Adrenal gland (tissue), 5 donors: ENCODE data around the gene GLCE.

Experiments used
- POLR2A ChIP-seq, 2 donors: fragments of 450-650 bp; IDR thresholded peaks; one replicate each; pipeline ENCODE4 v1.6.1; 2017; ENCODE audit warnings: antibody characterized with exemption in 2 of 2, mild to moderate bottlenecking in 2 of 2, moderate library complexity in 1 of 2
- TF ChIP-seq, protein P1 (sequence below), 6 experiments: fragments of 450-650 bp in 4 of 6; fragments of 200-600 bp in 2 of 6; sonication (generic) in 1 of 6; IDR thresholded peaks; 1 replicate in 5 of 6; 2 replicates in 1 of 6; pipeline versions ENCODE4 v1.5.1 to v1.8.0; 2016 to 2021; ENCODE audit warnings: antibody characterized with exemption in 6 of 6, mild to moderate bottlenecking in 2 of 6, moderate library complexity in 1 of 6
- donor health status: DM: no; HTN: no; CAD: no.

DNA sequence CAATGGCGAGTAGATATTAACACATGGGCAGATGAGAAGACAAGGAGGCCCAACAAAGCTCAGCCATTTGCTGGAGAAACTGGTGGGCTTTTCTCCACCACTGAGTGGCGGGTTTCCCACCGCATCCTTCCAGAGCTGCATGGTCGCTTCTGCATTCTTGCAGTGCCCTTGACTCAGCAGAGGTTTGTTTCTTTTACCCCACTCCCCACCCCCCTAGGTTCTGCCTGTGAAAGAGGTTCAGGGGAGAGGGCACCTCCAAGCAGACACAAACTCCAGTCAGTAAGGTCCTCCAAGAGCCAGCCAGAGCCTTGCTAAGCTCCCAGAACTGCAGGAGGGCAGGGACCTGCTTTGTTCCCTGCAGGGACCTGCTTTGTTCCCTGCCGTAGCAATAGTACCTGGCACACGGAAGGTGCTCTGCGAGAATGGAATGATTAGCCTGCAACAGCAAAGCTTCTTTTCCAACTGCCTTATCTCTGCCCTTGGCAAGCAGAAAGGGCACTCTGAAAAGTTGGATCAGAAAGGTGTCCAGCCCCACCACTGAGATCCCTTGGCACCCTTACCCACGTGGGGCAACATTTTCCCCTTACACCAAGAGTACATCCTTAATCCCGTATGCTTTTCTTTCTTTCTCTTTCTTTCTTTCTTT is 139.6 kb downstream of the GLCE start:
- TF ChIP-seq, protein P1, sequence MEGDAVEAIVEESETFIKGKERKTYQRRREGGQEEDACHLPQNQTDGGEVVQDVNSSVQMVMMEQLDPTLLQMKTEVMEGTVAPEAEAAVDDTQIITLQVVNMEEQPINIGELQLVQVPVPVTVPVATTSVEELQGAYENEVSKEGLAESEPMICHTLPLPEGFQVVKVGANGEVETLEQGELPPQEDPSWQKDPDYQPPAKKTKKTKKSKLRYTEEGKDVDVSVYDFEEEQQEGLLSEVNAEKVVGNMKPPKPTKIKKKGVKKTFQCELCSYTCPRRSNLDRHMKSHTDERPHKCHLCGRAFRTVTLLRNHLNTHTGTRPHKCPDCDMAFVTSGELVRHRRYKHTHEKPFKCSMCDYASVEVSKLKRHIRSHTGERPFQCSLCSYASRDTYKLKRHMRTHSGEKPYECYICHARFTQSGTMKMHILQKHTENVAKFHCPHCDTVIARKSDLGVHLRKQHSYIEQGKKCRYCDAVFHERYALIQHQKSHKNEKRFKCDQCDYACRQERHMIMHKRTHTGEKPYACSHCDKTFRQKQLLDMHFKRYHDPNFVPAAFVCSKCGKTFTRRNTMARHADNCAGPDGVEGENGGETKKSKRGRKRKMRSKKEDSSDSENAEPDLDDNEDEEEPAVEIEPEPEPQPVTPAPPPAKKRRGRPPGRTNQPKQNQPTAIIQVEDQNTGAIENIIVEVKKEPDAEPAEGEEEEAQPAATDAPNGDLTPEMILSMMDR (IDR thresholded peaks at IDR 0.05), result no peak
- TF ChIP-seq POLR2A (IDR thresholded peaks at IDR 0.05), result peak in 1 of 2 donors; percentile 49
